T-cell (primary cell): ENCODE results near the gene NR2F1. TPM values are rescaled to one million over a fixed set of nuclear protein-coding genes. Genes with fewer than 3 reads are reported as not detected.

Experiments used
- ATAC-seq, 4 experiments: fragments of 200-7000 bp in 3 of 4; fragments of 150-1000 bp in 1 of 4; cut with Tn5 transposase; replicated peaks in 1 of 4; 1 replicate in 3 of 4; 2 replicates in 1 of 4; pipeline ENCODE4 v1.10.0; 2021; ENCODE audit warnings: moderate library complexity in 3 of 4, mild to moderate bottlenecking in 2 of 4, moderate number of reproducible peaks in 1 of 4
- CTCF ChIA-PET, 2 donors: fragments of 300-600 bp; sonication (Branson Sonifier 250); formaldehyde crosslinking; loops; one replicate each; lab custom pipeline; 2022; ENCODE audit warnings: antibody characterized with exemption in 2 of 2; lab: Charles Lee
- POLR2A ChIA-PET, 2 donors: fragments of 300-600 bp; sonication (Branson Sonifier 250); formaldehyde crosslinking; loops; one replicate each; lab custom pipeline; 2022; ENCODE audit warnings: antibody characterized with exemption in 2 of 2; lab: Charles Lee
- DNase-seq, 35 experiments: peaks; one replicate each; pipeline versions ENCODE4 v3.0.0 to v3.0.0-alpha.2; 2013 to 2023
- H3K27ac ChIP-seq: one replicate; pipeline ENCODE4 v1.5.1; 2013; ENCODE audit warnings: low read length
- H3K27me3 ChIP-seq, 2 experiments: replicated peaks in 1 of 2; 1 replicate in 1 of 2; 2 replicates in 1 of 2; pipeline versions ENCODE4 v1.6.1 to v1.7.0; 2013; ENCODE audit warnings: low read length in 1 of 2, mixed read lengths in 1 of 2; ENCODE audit not compliant: control insufficient read depth in 2 of 2, insufficient read depth in 2 of 2; ENCODE audit errors: extremely low read depth in 1 of 2
- H3K36me3 ChIP-seq, 2 donors: 1 replicate in 1 of 2; 2 replicates in 1 of 2; pipeline versions ENCODE4 v1.6.1 to v1.7.0; 2013; ENCODE audit warnings: low read length in 1 of 2; ENCODE audit not compliant: control insufficient read depth in 2 of 2, insufficient read depth in 1 of 2; ENCODE audit errors: extremely low read depth in 1 of 2
- H3K4me1 ChIP-seq, 2 experiments: 1 replicate in 1 of 2; 2 replicates in 1 of 2; pipeline versions ENCODE4 v1.6.1 to v1.7.0; 2013; ENCODE audit warnings: low read length in 2 of 2, mixed read lengths in 1 of 2; ENCODE audit not compliant: insufficient read depth in 2 of 2, control insufficient read depth in 1 of 2; ENCODE audit errors: extremely low read depth in 1 of 2
- H3K4me3 ChIP-seq, 2 donors: 1 replicate in 1 of 2; 2 replicates in 1 of 2; pipeline versions ENCODE4 v1.5.1 to v1.7.0; 2013; ENCODE audit warnings: mild to moderate bottlenecking in 2 of 2, low read length in 1 of 2, moderate library complexity in 1 of 2; ENCODE audit not compliant: control insufficient read depth in 1 of 2; ENCODE audit errors: extremely low read depth in 1 of 2
- H3K9me3 ChIP-seq: 2 replicates; pipeline ENCODE4 v1.7.0; 2013
- H3K27ac Mint-ChIP-seq, 2 donors: one replicate each; pipeline ENCODE4 v1.8.0; 2020 to 2021; ENCODE audit warnings: mild to moderate bottlenecking in 2 of 2, mixed read lengths in 2 of 2
- H3K27me3 Mint-ChIP-seq, 2 donors: one replicate each; pipeline ENCODE4 v1.8.0; 2021 to 2022; ENCODE audit warnings: mixed read lengths in 2 of 2
- H3K36me3 Mint-ChIP-seq: one replicate; pipeline ENCODE4 v1.8.0; 2021; ENCODE audit warnings: mixed read lengths
- H3K4me1 Mint-ChIP-seq, 3 donors: one replicate each; pipeline ENCODE4 v1.8.0; 2020 to 2022; ENCODE audit warnings: mixed read lengths in 3 of 3, mild to moderate bottlenecking in 1 of 3
- H3K4me3 Mint-ChIP-seq, 3 donors: one replicate each; pipeline ENCODE4 v1.8.0; 2020 to 2022; ENCODE audit warnings: mild to moderate bottlenecking in 3 of 3, mixed read lengths in 3 of 3, moderate library complexity in 3 of 3
- H3K9me3 Mint-ChIP-seq, 3 donors: one replicate each; pipeline ENCODE4 v1.8.0; 2020 to 2022; ENCODE audit warnings: mixed read lengths in 3 of 3
- WGBS: methylation state at CpG from one replicate; pipeline ENCODE4 v1.1.5; 2013; ENCODE audit warnings: missing lambda C conversion rate; ENCODE audit not compliant: insufficient coverage; 5-methylcytosine and 5-hydroxymethylcytosine counted together
- total RNA-seq, 35 experiments: library from RNA in 6 of 35; stranded (reverse) in 6 of 35; fragments of 120-200 nt in 1 of 35; gene quantifications; one replicate each; pipeline versions ENCODE4 v1.2.1 to v1.2.4 and lab custom pipeline; 2013 to 2026

Gene NR2F1
- total RNA-seq, 5 donors from 2014 or later (not counting 1 experiment from before 2014, with no cell fraction given) = 0.25 to 0.67 (median 0.33) TPM; not detected in 2

DNA sequence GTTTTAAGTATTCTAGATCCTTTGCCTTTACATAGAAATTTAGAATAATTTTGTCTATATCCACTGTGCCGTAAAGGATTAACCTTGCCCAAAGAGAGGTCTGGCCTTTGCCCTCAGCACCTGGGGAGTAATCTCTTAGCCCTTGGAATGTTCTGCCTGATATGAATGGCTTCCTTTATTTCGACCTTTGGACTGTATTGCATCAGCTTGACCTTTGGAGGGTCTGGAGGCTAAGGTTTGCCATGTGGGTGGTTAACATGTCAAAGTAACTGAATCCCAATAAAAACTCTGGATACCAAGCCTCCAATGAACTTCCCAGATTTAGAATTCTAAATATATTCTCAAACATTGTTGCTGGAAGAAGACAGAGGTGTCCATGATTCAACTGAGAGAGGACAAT lies 54.7 kb downstream of the NR2F1 start:
- H3K4me3 ChIP-seq = no peak overlapping the region
- CTCF ChIA-PET = interaction anchor here in 1 of 2 donors (0.6 kb wide), 1 partner anchor 109 kb away, joined by 7 read pairs; no protein-coding TSS in a partner anchor

DNA sequence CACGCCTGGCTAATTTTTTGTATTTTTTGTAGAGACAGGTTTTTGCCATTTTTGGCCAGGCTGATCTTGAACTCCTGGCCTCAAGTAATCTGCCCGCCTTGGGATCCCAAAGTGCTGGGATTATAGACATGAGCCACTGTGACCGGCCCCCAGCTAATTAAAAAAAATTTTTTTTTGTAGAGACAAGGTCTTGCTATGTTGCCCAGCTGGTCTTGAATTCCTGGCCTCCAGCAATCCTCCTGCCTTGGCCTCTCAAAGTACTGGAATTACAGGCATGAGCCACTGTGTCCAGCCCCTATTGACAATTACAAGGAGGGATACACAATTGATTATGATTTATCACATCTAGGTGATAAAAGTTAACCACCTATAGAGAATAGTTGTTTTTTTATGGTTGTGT lies 59.5 kb downstream of the NR2F1 start:
- ChIA-PET CTCF (no interaction called here), POLR2A (no interaction called here)
- Histone ChIP-seq H3K9me3 (no peaks in the 10 kb centered on the region), H3K4me3 (no peak overlapping the region), H3K36me3 (no peaks in the 10 kb centered on the region), H3K4me1 (no peaks in the 10 kb centered on the region), H3K27me3 (no peaks in the 10 kb centered on the region), H3K27ac (no peak overlapping the region)
- no peaks in the 10 kb centered on the region for H3K4me1 Mint-ChIP-seq
- DNase-seq (no peak), ATAC-seq (no peak)
- no peak overlapping the region for H3K4me3 Mint-ChIP-seq
- 94% methylated on average over 2 of the region's 3 CpGs for WGBS
- no peak overlapping the region for H3K27ac Mint-ChIP-seq
- H3K36me3 Mint-ChIP-seq = peaks cover 2% of the 10 kb centered on the region
- H3K27me3 Mint-ChIP-seq = no peaks in the 10 kb centered on the region
- no peaks in the 10 kb centered on the region for H3K9me3 Mint-ChIP-seq

More for the DNA sequence above, 54.7 kb downstream of the NR2F1 start:
- no peaks in the 10 kb centered on the region for H3K9me3 Mint-ChIP-seq
- no peak for ATAC-seq
- H3K27ac ChIP-seq = no peak overlapping the region
- no peaks in the 10 kb centered on the region for H3K27me3 ChIP-seq
- H3K27me3 Mint-ChIP-seq = no peaks in the 10 kb centered on the region
- no peaks in the 10 kb centered on the region for H3K4me1 ChIP-seq
- no peak overlapping the region for H3K27ac Mint-ChIP-seq
- no peak overlapping the region for H3K4me3 Mint-ChIP-seq
- POLR2A ChIA-PET = no interaction called here
- no peaks in the 10 kb centered on the region for H3K9me3 ChIP-seq
- peaks cover 21% of the 10 kb centered on the region for H3K36me3 Mint-ChIP-seq
- no peaks in the 10 kb centered on the region for H3K36me3 ChIP-seq
- whole genome bisulfite sequencing = 100% methylated on average over 1 of the region's 2 CpGs
- DNase-seq = no peak
- H3K4me1 Mint-ChIP-seq = no peaks in the 10 kb centered on the region

Other genes with a start within 250 kb of the NR2F1 start
- not detected for gene NR2F1-AS1, start 2.0 kb upstream of the NR2F1 start, total RNA-seq
- 1 to 10 TPM; 1.5 to 4.0 (median 2.0) TPM for gene POU5F2, start 158.4 kb downstream of the NR2F1 start, total RNA-seq